ENCODE measurements around the gene ZNF474.

Gene ZNF474

GRCh38 chr5:122154910-122155309, 25.6 kb downstream of the ZNF474 start:
- Histone ChIP-seq H3K27ac (ENCODE audit: low read length) (no peak overlapping the region), H3K36me3 (ENCODE audit: control insufficient read depth in 1 of 2, insufficient read depth in 2 of 2, low read length in 2 of 2) (peaks cover 0 to 4% of the 10 kb centered on the region in 2 donors), H3K9me3 (ENCODE audit: control insufficient read depth in 1 of 2, low read length in 2 of 2) (no peaks in the 10 kb centered on the region), H3K27me3 (ENCODE audit: low read depth, low read length) (no peaks in the 10 kb centered on the region), H3K4me3 (ENCODE audit: low read depth in 1 of 2, low read length in 2 of 2) (no peak overlapping the region), H3K4me1 (ENCODE audit: control insufficient read depth in 1 of 2, insufficient read depth in 2 of 2, low read length in 2 of 2) (peaks cover 0 to 13% of the 10 kb centered on the region in 2 donors)

- Histone ChIP-seq H3K27me3 (ENCODE audit: low read depth, low read length) (no peaks in the 10 kb centered on the region), H3K4me1 (ENCODE audit: control insufficient read depth in 1 of 2, insufficient read depth in 2 of 2, low read length in 2 of 2) (peaks cover 0 to 13% of the 10 kb centered on the region in 2 donors), H3K27ac (ENCODE audit: low read length) (no peak overlapping the region), H3K4me3 (ENCODE audit: low read depth in 1 of 2, low read length in 2 of 2) (no peak overlapping the region), H3K9me3 (ENCODE audit: control insufficient read depth in 1 of 2, low read length in 2 of 2) (no peaks in the 10 kb centered on the region), H3K36me3 (ENCODE audit: control insufficient read depth in 1 of 2, insufficient read depth in 2 of 2, low read length in 2 of 2) (peaks cover 0 to 4% of the 10 kb centered on the region in 2 donors)
Observed at GRCh38 chr5:122155546-122155945, 26.2 kb downstream of the ZNF474 start.

- Histone ChIP-seq H3K9me3 (ENCODE audit: control insufficient read depth in 1 of 2, low read length in 2 of 2) (no peaks in the 10 kb centered on the region), H3K27ac (ENCODE audit: low read length) (no peak overlapping the region), H3K4me3 (ENCODE audit: low read depth in 1 of 2, low read length in 2 of 2) (no peak overlapping the region), H3K4me1 (ENCODE audit: control insufficient read depth in 1 of 2, insufficient read depth in 2 of 2, low read length in 2 of 2) (peaks cover 0 to 13% of the 10 kb centered on the region in 2 donors), H3K27me3 (ENCODE audit: low read depth, low read length) (no peaks in the 10 kb centered on the region), H3K36me3 (ENCODE audit: control insufficient read depth in 1 of 2, insufficient read depth in 2 of 2, low read length in 2 of 2) (peaks cover 0 to 4% of the 10 kb centered on the region in 2 donors)
Observed at GRCh38 chr5:122156724-122157325, 27.5 kb downstream of the ZNF474 start.

GRCh38 chr5:122162100-122162638, 32.8 kb downstream of the ZNF474 start:
- Histone ChIP-seq H3K27ac (ENCODE audit: low read length) (no peak overlapping the region), H3K4me3 (ENCODE audit: low read depth in 1 of 2, low read length in 2 of 2) (no peak overlapping the region), H3K36me3 (ENCODE audit: control insufficient read depth in 1 of 2, insufficient read depth in 2 of 2, low read length in 2 of 2) (no peaks in the 10 kb centered on the region), H3K27me3 (ENCODE audit: low read depth, low read length) (no peaks in the 10 kb centered on the region), H3K4me1 (ENCODE audit: control insufficient read depth in 1 of 2, insufficient read depth in 2 of 2, low read length in 2 of 2) (peaks cover 5 to 6% of the 10 kb centered on the region in 2 donors), H3K9me3 (ENCODE audit: control insufficient read depth in 1 of 2, low read length in 2 of 2) (no peaks in the 10 kb centered on the region)

- Histone ChIP-seq H3K4me3 (ENCODE audit: low read depth in 1 of 2, low read length in 2 of 2) (no peak overlapping the region), H3K27ac (ENCODE audit: low read length) (no peak overlapping the region), H3K36me3 (ENCODE audit: control insufficient read depth in 1 of 2, insufficient read depth in 2 of 2, low read length in 2 of 2) (no peaks in the 10 kb centered on the region), H3K27me3 (ENCODE audit: low read depth, low read length) (no peaks in the 10 kb centered on the region), H3K4me1 (ENCODE audit: control insufficient read depth in 1 of 2, insufficient read depth in 2 of 2, low read length in 2 of 2) (peaks cover 5 to 6% of the 10 kb centered on the region in 2 donors), H3K9me3 (ENCODE audit: control insufficient read depth in 1 of 2, low read length in 2 of 2) (no peaks in the 10 kb centered on the region)
Observed at GRCh38 chr5:122163121-122164069, 34.0 kb downstream of the ZNF474 start.

- H3K4me3 ChIP-seq (ENCODE audit: low read depth in 1 of 2, low read length in 2 of 2): no peak overlapping the region
- H3K27me3 ChIP-seq (ENCODE audit: low read depth, low read length): no peaks in the 10 kb centered on the region
- no peaks in the 10 kb centered on the region for H3K36me3 ChIP-seq (ENCODE audit: control insufficient read depth in 1 of 2, insufficient read depth in 2 of 2, low read length in 2 of 2)
- H3K27ac ChIP-seq (ENCODE audit: low read length): no peak overlapping the region
- peaks cover 5 to 6% of the 10 kb centered on the region in 2 donors for H3K4me1 ChIP-seq (ENCODE audit: control insufficient read depth in 1 of 2, insufficient read depth in 2 of 2, low read length in 2 of 2)
- no peaks in the 10 kb centered on the region for H3K9me3 ChIP-seq (ENCODE audit: control insufficient read depth in 1 of 2, low read length in 2 of 2)
Observed at GRCh38 chr5:122164070-122164435, 34.7 kb downstream of the ZNF474 start.

GRCh38 chr5:122164831-122165558, 35.6 kb downstream of the ZNF474 start:
- H3K9me3 ChIP-seq (ENCODE audit: control insufficient read depth in 1 of 2, low read length in 2 of 2): no peaks in the 10 kb centered on the region
- no peak overlapping the region for H3K4me3 ChIP-seq (ENCODE audit: low read depth in 1 of 2, low read length in 2 of 2)
- H3K27ac ChIP-seq (ENCODE audit: low read length): no peak overlapping the region
- H3K36me3 ChIP-seq (ENCODE audit: control insufficient read depth in 1 of 2, insufficient read depth in 2 of 2, low read length in 2 of 2): no peaks in the 10 kb centered on the region
- peaks cover 5 to 6% of the 10 kb centered on the region in 2 donors for H3K4me1 ChIP-seq (ENCODE audit: control insufficient read depth in 1 of 2, insufficient read depth in 2 of 2, low read length in 2 of 2)
- no peaks in the 10 kb centered on the region for H3K27me3 ChIP-seq (ENCODE audit: low read depth, low read length)

GRCh38 chr5:122165559-122166078, 36.3 kb downstream of the ZNF474 start:
- H3K27ac ChIP-seq (ENCODE audit: low read length): no peak overlapping the region
- no peaks in the 10 kb centered on the region for H3K36me3 ChIP-seq (ENCODE audit: control insufficient read depth in 1 of 2, insufficient read depth in 2 of 2, low read length in 2 of 2)

GRCh38 chr5:122169350-122170103, 40.2 kb downstream of the ZNF474 start:
- Histone ChIP-seq H3K4me1 (ENCODE audit: control insufficient read depth in 1 of 2, insufficient read depth in 2 of 2, low read length in 2 of 2) (no peaks in the 10 kb centered on the region), H3K4me3 (ENCODE audit: low read depth in 1 of 2, low read length in 2 of 2) (no peak overlapping the region), H3K9me3 (ENCODE audit: control insufficient read depth in 1 of 2, low read length in 2 of 2) (no peaks in the 10 kb centered on the region), H3K27ac (ENCODE audit: low read length) (no peak overlapping the region), H3K36me3 (ENCODE audit: control insufficient read depth in 1 of 2, insufficient read depth in 2 of 2, low read length in 2 of 2) (no peaks in the 10 kb centered on the region), H3K27me3 (ENCODE audit: low read depth, low read length) (no peaks in the 10 kb centered on the region)

More at GRCh38 chr5:122165559-122166078, 36.3 kb downstream of the ZNF474 start:
- H3K4me1 ChIP-seq (ENCODE audit: control insufficient read depth in 1 of 2, insufficient read depth in 2 of 2, low read length in 2 of 2): peaks cover 5 to 6% of the 10 kb centered on the region in 2 donors
- no peaks in the 10 kb centered on the region for H3K27me3 ChIP-seq (ENCODE audit: low read depth, low read length)
- no peak overlapping the region for H3K4me3 ChIP-seq (ENCODE audit: low read depth in 1 of 2, low read length in 2 of 2)
- no peaks in the 10 kb centered on the region for H3K9me3 ChIP-seq (ENCODE audit: control insufficient read depth in 1 of 2, low read length in 2 of 2)

- H3K27ac ChIP-seq (ENCODE audit: low read length): no peak overlapping the region
- H3K36me3 ChIP-seq (ENCODE audit: control insufficient read depth in 1 of 2, insufficient read depth in 2 of 2, low read length in 2 of 2): no peaks in the 10 kb centered on the region
- H3K27me3 ChIP-seq (ENCODE audit: low read depth, low read length): no peaks in the 10 kb centered on the region
- no peaks in the 10 kb centered on the region for H3K4me1 ChIP-seq (ENCODE audit: control insufficient read depth in 1 of 2, insufficient read depth in 2 of 2, low read length in 2 of 2)
- H3K9me3 ChIP-seq (ENCODE audit: control insufficient read depth in 1 of 2, low read length in 2 of 2): no peaks in the 10 kb centered on the region
- no peak overlapping the region for H3K4me3 ChIP-seq (ENCODE audit: low read depth in 1 of 2, low read length in 2 of 2)
Observed at GRCh38 chr5:122170620-122171019, 41.3 kb downstream of the ZNF474 start.
